ENCODE data around the gene PANK3.
"Not testable (repeated sequence)": the region's sequence is repeated elsewhere in the genome, so short reads cannot be mapped to it uniquely, and the experiment has no call there.

The PANK3 gene

GRCh38 chr5:168549554-168549953 is 29.6 kb downstream of the PANK3 start:
- no peak for DNase-seq

GRCh38 chr5:168537176-168537575 is 42.0 kb downstream of the PANK3 start:
- DNase-seq: no peak

- not testable (repeated sequence) for DNase-seq
Measured at GRCh38 chr5:168534351-168534750, 44.8 kb downstream of the PANK3 start.

- DNase-seq: no peak
Measured at GRCh38 chr5:168531987-168532864, 46.9 kb downstream of the PANK3 start.

GRCh38 chr5:168531191-168531590 is 48.0 kb downstream of the PANK3 start:
- no peak for DNase-seq

GRCh38 chr5:168530621-168531150 is 48.5 kb downstream of the PANK3 start:
- DNase-seq: no peak

- no peak for DNase-seq
Measured at GRCh38 chr5:168529374-168530234, 49.6 kb downstream of the PANK3 start.

GRCh38 chr5:168528521-168529373 is 50.4 kb downstream of the PANK3 start, which contains the start of gene FBLL1:
Gene FBLL1 (plus strand): TSS chr5:168529305. CDS start chr5:168529505, 200 bp downstream.
- DNase-seq: no peak

GRCh38 chr5:168527756-168528295 is 51.3 kb downstream of the PANK3 start:
- no peak for DNase-seq

GRCh38 chr5:168525856-168526255 is 53.3 kb downstream of the PANK3 start:
- DNase-seq: no peak

GRCh38 chr5:168513861-168514428 is 65.2 kb downstream of the PANK3 start:
- DNase-seq: no peak

- DNase-seq: no peak
Measured at GRCh38 chr5:168502563-168503237, 76.5 kb downstream of the PANK3 start.

Measured in SHP77 treated with DMSO at 0.1 percent for 48 hours (cell line).